Hematopoietic multipotent progenitor cell treated with erythropoietin and hydrocortisone succinate and interleukin-3 and kit ligand, for 6 days (in vitro differentiated cells): Measurements from ENCODE around the gene MNX1.

Experiments used
- DNase-seq: peaks from one replicate; pipeline ENCODE4 v3.0.0-alpha.2; 2015

The MNX1 gene

GRCh38 chr7:157032644-157033482 lies 22.4 kb upstream of the MNX1 start:
- DNase-seq: no peak

GRCh38 chr7:157032128-157032527 lies 21.7 kb upstream of the MNX1 start:
- no peak for DNase-seq

- no peak for DNase-seq
Measured at GRCh38 chr7:157028199-157028903, 17.9 kb upstream of the MNX1 start.

- no peak for DNase-seq
Measured at GRCh38 chr7:157027568-157028198, 17.2 kb upstream of the MNX1 start.

GRCh38 chr7:157024716-157025115 lies 14.3 kb upstream of the MNX1 start:
- DNase-seq: no peak

GRCh38 chr7:157023589-157023905 lies 13.1 kb upstream of the MNX1 start:
- no peak for DNase-seq

- DNase-seq: no peak
Measured at GRCh38 chr7:157022681-157023588, 12.5 kb upstream of the MNX1 start.

GRCh38 chr7:157021871-157022680 lies 11.6 kb upstream of the MNX1 start:
- no peak for DNase-seq

GRCh38 chr7:157021071-157021870 lies 10.8 kb upstream of the MNX1 start:
- DNase-seq: no peak

- DNase-seq: no peak
Measured at GRCh38 chr7:157020514-157021070, 10.1 kb upstream of the MNX1 start.

- no peak for DNase-seq
Measured at GRCh38 chr7:157019718-157020451, 9.4 kb upstream of the MNX1 start.

- no peak for DNase-seq
Measured at GRCh38 chr7:157018997-157019608, 8.6 kb upstream of the MNX1 start.

- no peak for DNase-seq
Measured at GRCh38 chr7:157018328-157018996, 8.0 kb upstream of the MNX1 start.

- DNase-seq: no peak
Measured at GRCh38 chr7:157017603-157018327, 7.3 kb upstream of the MNX1 start.

GRCh38 chr7:157017149-157017548 lies 6.7 kb upstream of the MNX1 start:
- DNase-seq: no peak

- DNase-seq: no peak
Measured at GRCh38 chr7:157016352-157017041, 6.0 kb upstream of the MNX1 start.

GRCh38 chr7:157016024-157016351 lies 5.5 kb upstream of the MNX1 start:
- no peak for DNase-seq
